Measurements from ENCODE around the gene TIE1.

- TF ChIP-seq CTCF (IDR thresholded peaks at IDR 0.05) (no peak), POLR2A (IDR thresholded peaks at IDR 0.05) (no peak)
Measured at GRCh38 chr1:43277116-43277876, 23.5 kb upstream of the TIE1 start.

Measured in Peyer's patch (tissue), 4 donors.